ENCODE data around the gene DLGAP1. TPM values are rescaled to one million over a fixed set of nuclear protein-coding genes. Genes with fewer than 3 reads are reported as not detected.

The DLGAP1 gene
- total and polyA plus RNA-seq, 2 of the 8 experiments (the other 6 are each of a cell fraction or from before 2014, with no cell fraction given): 11.8 to 16.9 TPM

- Histone ChIP-seq H4K91ac (replicated peaks; ENCODE audit: insufficient read length, low read length) (no peak overlapping the region), H2BK15ac (ENCODE audit: low read length) (no peak overlapping the region), H3K27me3 (replicated peaks in 1 of 4; ENCODE audit: control insufficient read depth in 3 of 4, extremely low read depth in 1 of 4, insufficient read depth in 3 of 4, low read length in 3 of 4) (no peaks in the 10 kb centered on the region), H3K4me3 (ENCODE audit: extremely low read depth in 1 of 4, insufficient read depth in 2 of 4, low read depth in 3 of 4, low read length in 4 of 4) (no peak overlapping the region), H3K79me1 (ENCODE audit: low read depth, low read length) (no peaks in the 10 kb centered on the region; the same call in 1 of the 2 replicates), H3K27ac (ENCODE audit: low read depth, low read length) (no peak overlapping the region), H3K23ac (ENCODE audit: insufficient read length) (no peak overlapping the region), H3K4me2 (ENCODE audit: insufficient read depth in 1 of 2, low read depth in 2 of 2, low read length in 2 of 2) (no peak overlapping the region), H2AFZ (ENCODE audit: low read length) (no peak overlapping the region), H3K36me3 (ENCODE audit: control insufficient read depth in 2 of 4, insufficient read depth in 4 of 4, low read length in 3 of 4) (no peaks in the 10 kb centered on the region; a peak in 1 of 8 replicates), H3K56ac (replicated peaks; ENCODE audit: insufficient read length, low read depth, low read length) (no peak overlapping the region), H3K23me2 (ENCODE audit: low read depth, low read length) (no peaks in the 10 kb centered on the region), H3K9ac (replicated peaks in 1 of 4; ENCODE audit: extremely low read depth in 1 of 4, low read depth in 3 of 4, low read length in 3 of 4) (no peak overlapping the region), H2AK5ac (ENCODE audit: low read depth, low read length) (no peak overlapping the region), H3K4me1 (replicated peaks in 1 of 4; ENCODE audit: control insufficient read depth in 3 of 4, insufficient read depth in 4 of 4, low read length in 3 of 4) (peaks cover 0 to 8% (median 5%) of the 10 kb centered on the region in 4 experiments; a peak in 3 of 7 replicates), H4K8ac (ENCODE audit: extremely low read depth, insufficient read depth, low read length) (no peak overlapping the region), H2BK20ac (ENCODE audit: low read length) (no peak overlapping the region), H2BK12ac (ENCODE audit: low read depth, low read length) (no peak overlapping the region), H2BK5ac (ENCODE audit: low read depth, low read length) (no peak overlapping the region), H3K14ac (ENCODE audit: insufficient read length) (no peak overlapping the region), H3K79me2 (ENCODE audit: control insufficient read depth in 1 of 2, insufficient read depth in 2 of 2, low read length in 2 of 2) (no peaks in the 10 kb centered on the region), H4K5ac (ENCODE audit: insufficient read length, low read depth, low read length) (no peak overlapping the region), H3K18ac (ENCODE audit: extremely low read depth, low read length) (no peak overlapping the region), H4K20me1 (replicated peaks in 1 of 2; ENCODE audit: control insufficient read depth in 1 of 2, insufficient read depth in 2 of 2, low read length in 2 of 2) (peaks cover 2% of the 10 kb centered on the region in 2 experiments), H3K4ac (replicated peaks; ENCODE audit: insufficient read length, low read depth, low read length) (no peak overlapping the region), H3K9me3 (ENCODE audit: insufficient read depth in 2 of 2, low read depth in 1 of 2, low read length in 1 of 2) (no peaks in the 10 kb centered on the region), H2BK120ac (replicated peaks; ENCODE audit: low read depth, low read length) (no peak overlapping the region)
- ChIA-PET POLR2A (ENCODE audit: partially characterized antibody) (no interaction called here), CTCF (ENCODE audit: partially characterized antibody) (interaction anchor here (0.9 to 1.1 kb wide), 2 partner anchors 16 to 204 kb away, joined by 3 read pairs; no protein-coding TSS in a partner anchor)
- 89% methylated on average over 4 of the region's 4 CpGs; no CpG with 5 or more reads in 1 of the 2 experiments for WGBS, 2 experiments (ENCODE audit: extremely low coverage in 1 of 2, insufficient coverage in 1 of 2, insufficient read length in 1 of 2, insufficient replicate concordance in 2 of 2, low coverage in 1 of 2, low lambda C conversion rate in 2 of 2, missing lambda C conversion rate in 1 of 2)
- DNase-seq (ENCODE audit: low read depth in 1 of 2, low spot score in 2 of 2) (no peak), FAIRE-seq (no peak)
- no peak for TF ChIP-seq SIX5 (IDR thresholded peaks at IDR 0.05; ENCODE audit: low read depth, low read length)
Measured at GRCh38 chr18:4252829-4253228, 202.3 kb downstream of the DLGAP1 start.
